GM12873 (cell line): Measurements from ENCODE around the gene LNPK.

Experiments used
- TF ChIP-seq, protein P1 (sequence below): IDR thresholded peaks from 2 replicates; pipeline ENCODE4 v1.5.1; 2012; ENCODE audit warnings: low read depth, mild to moderate bottlenecking, moderate library complexity, low read length, control low read depth; ENCODE audit not compliant: insufficient read depth; ENCODE audit errors: missing control alignments

Gene LNPK

DNA sequence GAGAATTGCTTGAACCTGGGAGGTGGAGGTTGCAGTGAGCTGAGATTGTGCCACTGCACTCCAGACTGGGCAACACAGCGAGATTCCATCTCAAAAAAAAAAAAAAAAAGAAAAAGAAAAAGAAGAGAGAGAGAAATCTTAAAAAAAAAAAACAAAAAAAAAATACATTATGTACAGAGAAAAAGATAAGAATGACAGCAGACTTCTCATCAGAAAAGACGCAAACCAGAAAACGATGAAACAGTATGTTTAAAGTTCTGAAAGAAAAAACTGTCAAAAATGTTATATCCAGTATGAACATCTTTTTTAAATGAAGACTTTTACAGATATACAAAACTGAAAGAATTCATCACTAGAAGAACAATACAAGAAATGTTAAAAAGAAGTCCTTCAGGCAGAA lies 60.4 kb downstream of the LNPK start:
- TF ChIP-seq, protein P1, sequence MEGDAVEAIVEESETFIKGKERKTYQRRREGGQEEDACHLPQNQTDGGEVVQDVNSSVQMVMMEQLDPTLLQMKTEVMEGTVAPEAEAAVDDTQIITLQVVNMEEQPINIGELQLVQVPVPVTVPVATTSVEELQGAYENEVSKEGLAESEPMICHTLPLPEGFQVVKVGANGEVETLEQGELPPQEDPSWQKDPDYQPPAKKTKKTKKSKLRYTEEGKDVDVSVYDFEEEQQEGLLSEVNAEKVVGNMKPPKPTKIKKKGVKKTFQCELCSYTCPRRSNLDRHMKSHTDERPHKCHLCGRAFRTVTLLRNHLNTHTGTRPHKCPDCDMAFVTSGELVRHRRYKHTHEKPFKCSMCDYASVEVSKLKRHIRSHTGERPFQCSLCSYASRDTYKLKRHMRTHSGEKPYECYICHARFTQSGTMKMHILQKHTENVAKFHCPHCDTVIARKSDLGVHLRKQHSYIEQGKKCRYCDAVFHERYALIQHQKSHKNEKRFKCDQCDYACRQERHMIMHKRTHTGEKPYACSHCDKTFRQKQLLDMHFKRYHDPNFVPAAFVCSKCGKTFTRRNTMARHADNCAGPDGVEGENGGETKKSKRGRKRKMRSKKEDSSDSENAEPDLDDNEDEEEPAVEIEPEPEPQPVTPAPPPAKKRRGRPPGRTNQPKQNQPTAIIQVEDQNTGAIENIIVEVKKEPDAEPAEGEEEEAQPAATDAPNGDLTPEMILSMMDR: no peak

DNA sequence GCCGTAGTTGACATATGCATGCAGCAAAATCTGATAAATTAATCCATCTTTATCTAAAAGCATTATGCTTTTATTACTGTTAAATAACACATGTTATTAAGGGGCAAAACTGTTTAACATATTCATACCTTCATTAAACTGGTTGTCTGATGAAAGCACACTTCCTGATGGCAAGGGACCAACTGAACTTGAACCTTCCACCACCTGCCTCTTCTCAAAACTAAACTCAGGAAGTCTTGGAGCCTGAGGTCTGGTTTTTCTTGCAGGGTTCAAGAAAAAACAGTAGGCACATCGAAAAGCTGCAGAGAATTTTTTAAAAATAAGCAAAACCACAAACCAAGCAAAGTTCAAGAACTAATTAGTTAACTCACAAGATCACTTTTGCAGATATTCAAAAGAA lies 64.9 kb downstream of the LNPK start:
- TF ChIP-seq, protein P1: no peak

DNA sequence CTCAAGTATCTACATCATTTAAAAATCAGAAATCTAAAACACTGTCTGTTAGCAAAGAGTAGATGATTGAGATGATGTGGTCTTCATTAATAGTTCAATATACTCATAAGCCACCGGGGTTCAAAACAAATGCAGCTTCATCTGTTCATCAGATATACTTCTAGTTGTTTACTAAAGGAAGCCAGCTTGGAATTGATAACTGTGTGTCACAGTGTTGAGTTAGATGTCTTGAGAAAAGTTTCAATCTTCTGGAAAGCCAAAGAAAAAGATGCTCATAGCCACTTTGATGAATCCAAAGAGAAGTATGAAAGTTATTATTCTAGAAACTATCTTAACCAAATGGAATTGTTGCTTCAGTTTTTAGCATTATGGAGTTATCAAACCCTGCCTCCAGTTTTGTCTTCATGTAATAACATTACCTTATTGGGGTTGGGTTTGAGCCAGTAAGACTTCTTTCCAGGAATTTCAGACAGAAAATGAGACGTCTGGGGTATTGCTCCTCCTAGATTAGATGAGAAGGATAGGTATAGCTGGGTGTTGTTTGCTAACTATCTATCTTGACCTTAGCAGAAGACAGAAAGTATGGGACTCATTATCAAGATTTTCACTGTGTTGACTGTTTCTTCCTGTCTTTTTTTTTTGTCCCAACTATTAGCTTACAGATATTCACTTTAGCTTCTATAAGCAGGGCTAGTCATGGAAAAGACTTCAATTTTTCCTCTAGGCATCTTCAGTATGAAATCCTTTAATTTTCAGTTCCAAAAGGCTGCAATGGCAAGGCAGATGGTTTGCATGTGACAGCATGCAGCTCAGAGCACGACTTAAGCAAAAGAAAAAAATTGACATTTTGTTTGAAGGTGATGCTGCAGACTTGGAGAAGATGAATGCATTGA lies 66.5 kb downstream of the LNPK start:
- TF ChIP-seq, protein P1: no peak

DNA sequence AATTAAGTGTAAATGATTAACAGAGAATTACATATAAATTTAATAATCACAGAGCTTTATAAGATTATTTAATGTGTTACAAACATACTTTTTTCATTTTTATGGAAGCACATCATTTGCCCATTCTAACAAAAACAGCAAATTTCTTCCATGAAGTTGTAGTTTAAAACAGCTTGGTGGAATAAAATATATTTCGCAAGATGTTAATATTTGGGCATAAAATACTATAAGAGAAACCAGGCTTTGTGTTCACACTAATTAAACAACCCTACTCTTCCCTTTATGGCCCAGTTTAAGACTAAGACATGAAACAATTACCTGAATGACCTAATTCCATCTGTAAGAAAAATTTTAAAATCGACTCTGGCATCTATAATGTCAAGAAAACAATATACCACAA lies 69.4 kb downstream of the LNPK start:
- TF ChIP-seq, protein P1: no peak

DNA sequence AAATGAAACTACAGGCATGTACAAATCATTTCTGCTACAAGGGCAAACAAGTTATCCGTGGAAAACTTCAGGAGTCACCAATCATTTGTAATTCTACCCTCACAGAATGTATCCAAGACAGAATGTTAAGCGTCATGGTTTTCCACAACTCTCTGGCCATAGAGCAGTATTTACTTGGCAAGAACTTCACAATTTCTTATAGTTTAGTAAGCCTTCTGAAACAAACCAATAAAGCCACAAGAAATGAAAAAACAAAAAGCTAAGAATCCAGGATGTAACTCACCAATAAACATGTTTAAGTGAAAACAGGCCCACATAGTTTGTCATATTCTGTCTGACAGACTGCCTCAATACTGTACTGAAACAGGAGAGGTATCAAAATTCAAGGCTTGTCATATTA lies 70.3 kb downstream of the LNPK start:
- TF ChIP-seq, protein P1: no peak

GRCh38 chr2:175930504-175930903 lies 71.6 kb downstream of the LNPK start:
- TF ChIP-seq, protein P1: no peak

DNA sequence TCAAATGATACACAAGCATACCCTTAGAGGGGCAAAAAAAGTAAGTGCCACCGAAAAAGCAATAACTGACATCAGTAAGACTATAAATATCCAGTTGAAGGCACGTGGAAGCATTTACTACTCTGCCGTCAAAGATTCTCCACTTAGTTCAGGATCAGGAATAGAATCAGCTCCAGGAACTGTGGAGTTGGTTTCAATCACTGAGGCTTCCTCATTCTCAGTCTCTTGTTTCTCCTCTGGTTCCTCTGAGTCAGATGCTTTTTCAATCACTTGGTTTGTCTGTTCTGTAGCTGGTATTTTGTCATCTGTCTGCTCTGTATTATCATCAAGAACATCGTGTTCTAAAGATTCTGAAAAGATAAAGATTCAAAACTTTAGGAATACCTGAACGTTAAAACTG lies 72.2 kb downstream of the LNPK start:
- TF ChIP-seq, protein P1: no peak
